Activated T-helper 2 cell treated with anti-CD3 and anti-CD28 coated beads, Interferon-gamma antibody, Interleukin-2, Interleukin-4, amounts not matched to agents 10 μg/mL and 5 μg/mL and 100 μg/mL, durations not matched to agents 14 hours and 24 hours and 36 hours (primary cell): Measurements from ENCODE around the gene RANBP3. TPM values are rescaled to one million over a fixed set of nuclear protein-coding genes. Genes with fewer than 3 reads are reported as not detected.

Experiments used
- DNase-seq: peaks from one replicate; pipeline ENCODE4 v3.0.0; 2021; ENCODE audit warnings: low spot score
- H3K27ac Mint-ChIP-seq: one replicate; pipeline ENCODE4 v1.8.0; 2021; ENCODE audit warnings: mixed read lengths
- H3K27me3 Mint-ChIP-seq: one replicate; pipeline ENCODE4 v1.8.0; 2021; ENCODE audit warnings: low read depth, mixed read lengths
- H3K36me3 Mint-ChIP-seq: one replicate; pipeline ENCODE4 v1.8.0; 2021; ENCODE audit warnings: low read depth, mixed read lengths
- H3K4me1 Mint-ChIP-seq: one replicate; pipeline ENCODE4 v1.8.0; 2021; ENCODE audit warnings: low read depth, mixed read lengths
- H3K4me3 Mint-ChIP-seq: one replicate; pipeline ENCODE4 v1.8.0; 2021; ENCODE audit warnings: low read depth, mild to moderate bottlenecking, moderate library complexity, mixed read lengths
- H3K9me3 Mint-ChIP-seq: one replicate; pipeline ENCODE4 v1.8.0; 2021; ENCODE audit warnings: mixed read lengths
- intact Hi-C: fragments of 100-400 bp; cut with micrococcal nuclease; formaldehyde crosslinking; loops from one replicate; pipeline ENCODE4 v1.15.1; 2023
- total RNA-seq: library from RNA; stranded (reverse); gene quantifications from 2 replicates; pipeline ENCODE4 v1.2.3, GENCODE V29; 2022

The RANBP3 gene
- total RNA-seq, 1 donor from 2014 or later = 98.2 TPM

GRCh38 chr19:6000228-6000847 lies 22.4 kb upstream of the RANBP3 start:
- intact Hi-C loops = no loop called here
- Mint-ChIP-seq H3K9me3 (peaks cover 3% of the 10 kb centered on the region), H3K4me3 (no peak overlapping the region), H3K36me3 (peaks cover 7% of the 10 kb centered on the region), H3K4me1 (no peaks in the 10 kb centered on the region), H3K27me3 (no peaks in the 10 kb centered on the region), H3K27ac (no peak overlapping the region)
- DNase-seq = no peak

GRCh38 chr19:5999693-6000092 lies 21.8 kb upstream of the RANBP3 start:
- intact Hi-C loops = no loop called here
- Mint-ChIP-seq H3K36me3 (peaks cover 7% of the 10 kb centered on the region), H3K4me1 (no peaks in the 10 kb centered on the region), H3K27ac (no peak overlapping the region), H3K9me3 (peaks cover 3% of the 10 kb centered on the region), H3K4me3 (no peak overlapping the region), H3K27me3 (no peaks in the 10 kb centered on the region)
- no peak for DNase-seq

- no peak overlapping the region for H3K27ac Mint-ChIP-seq
- H3K4me1 Mint-ChIP-seq = no peaks in the 10 kb centered on the region
- peaks cover 7% of the 10 kb centered on the region for H3K36me3 Mint-ChIP-seq
- no peak overlapping the region for H3K4me3 Mint-ChIP-seq
- no peaks in the 10 kb centered on the region for H3K27me3 Mint-ChIP-seq
- peaks cover 3% of the 10 kb centered on the region for H3K9me3 Mint-ChIP-seq
- DNase-seq = no peak
- intact Hi-C loops = no loop called here
Measured at GRCh38 chr19:5997371-5997770, 19.4 kb upstream of the RANBP3 start.

- DNase-seq = no peak
- Mint-ChIP-seq H3K9me3 (peaks cover 3% of the 10 kb centered on the region), H3K36me3 (peaks cover 7% of the 10 kb centered on the region), H3K27ac (no peak overlapping the region), H3K27me3 (no peaks in the 10 kb centered on the region), H3K4me3 (no peak overlapping the region), H3K4me1 (no peaks in the 10 kb centered on the region)
- intact Hi-C loops = no loop called here
Measured at GRCh38 chr19:5996623-5997320, 18.8 kb upstream of the RANBP3 start.

GRCh38 chr19:5996102-5996501 lies 18.2 kb upstream of the RANBP3 start:
- Mint-ChIP-seq H3K4me3 (no peak overlapping the region), H3K27ac (no peak overlapping the region), H3K9me3 (peaks cover 3% of the 10 kb centered on the region), H3K36me3 (peaks cover 7% of the 10 kb centered on the region), H3K4me1 (no peaks in the 10 kb centered on the region), H3K27me3 (no peaks in the 10 kb centered on the region)
- intact Hi-C loops = no loop called here
- DNase-seq = no peak

GRCh38 chr19:5995606-5996005 lies 17.7 kb upstream of the RANBP3 start:
- intact Hi-C loops = no loop called here
- H3K4me1 Mint-ChIP-seq = no peaks in the 10 kb centered on the region
- H3K4me3 Mint-ChIP-seq = no peak overlapping the region
- peaks cover 5% of the 10 kb centered on the region for H3K36me3 Mint-ChIP-seq
- H3K27me3 Mint-ChIP-seq = no peaks in the 10 kb centered on the region
- H3K27ac Mint-ChIP-seq = no peak overlapping the region
- peaks cover 2% of the 10 kb centered on the region for H3K9me3 Mint-ChIP-seq
- DNase-seq = no peak

GRCh38 chr19:5994405-5995165 lies 16.6 kb upstream of the RANBP3 start:
- peaks cover 2% of the 10 kb centered on the region for H3K4me1 Mint-ChIP-seq
- H3K36me3 Mint-ChIP-seq = peaks cover 3% of the 10 kb centered on the region
- H3K9me3 Mint-ChIP-seq = no peaks in the 10 kb centered on the region
- no peaks in the 10 kb centered on the region for H3K27me3 Mint-ChIP-seq
- no peak for DNase-seq
- no peak overlapping the region for H3K4me3 Mint-ChIP-seq
- intact Hi-C loops = no loop called here
- no peak overlapping the region for H3K27ac Mint-ChIP-seq

GRCh38 chr19:5993648-5994358 lies 15.9 kb upstream of the RANBP3 start:
- H3K9me3 Mint-ChIP-seq = no peaks in the 10 kb centered on the region
- DNase-seq = no peak
- no peaks in the 10 kb centered on the region for H3K36me3 Mint-ChIP-seq
- no peak overlapping the region for H3K4me3 Mint-ChIP-seq
- intact Hi-C loops = no loop called here
- H3K27me3 Mint-ChIP-seq = no peaks in the 10 kb centered on the region
- H3K27ac Mint-ChIP-seq = no peak overlapping the region
- peaks cover 2% of the 10 kb centered on the region for H3K4me1 Mint-ChIP-seq

- H3K27ac Mint-ChIP-seq = no peak overlapping the region
Measured at GRCh38 chr19:5993201-5993600, 15.3 kb upstream of the RANBP3 start.

GRCh38 chr19:5992756-5993155 lies 14.8 kb upstream of the RANBP3 start:
- intact Hi-C loops = no loop called here
- no peaks in the 10 kb centered on the region for H3K36me3 Mint-ChIP-seq

More at GRCh38 chr19:5993201-5993600, 15.3 kb upstream of the RANBP3 start:
- no peaks in the 10 kb centered on the region for H3K9me3 Mint-ChIP-seq
- H3K27me3 Mint-ChIP-seq = no peaks in the 10 kb centered on the region
- no peak overlapping the region for H3K4me3 Mint-ChIP-seq
- peaks cover 4% of the 10 kb centered on the region for H3K4me1 Mint-ChIP-seq
- no peak for DNase-seq
- intact Hi-C loops = no loop called here
- no peaks in the 10 kb centered on the region for H3K36me3 Mint-ChIP-seq

GRCh38 chr19:5991244-5991838 lies 13.4 kb upstream of the RANBP3 start:
- intact Hi-C loops = no loop called here
- DNase-seq = no peak
- no peaks in the 10 kb centered on the region for H3K27me3 Mint-ChIP-seq
- H3K27ac Mint-ChIP-seq = no peak overlapping the region
- H3K4me1 Mint-ChIP-seq = peaks cover 16% of the 10 kb centered on the region
- H3K36me3 Mint-ChIP-seq = no peaks in the 10 kb centered on the region
- no peak overlapping the region for H3K4me3 Mint-ChIP-seq
- H3K9me3 Mint-ChIP-seq = no peaks in the 10 kb centered on the region

More at GRCh38 chr19:5992756-5993155, 14.8 kb upstream of the RANBP3 start:
- no peak overlapping the region for H3K4me3 Mint-ChIP-seq
- H3K9me3 Mint-ChIP-seq = no peaks in the 10 kb centered on the region
- no peak overlapping the region for H3K27ac Mint-ChIP-seq
- peaks cover 6% of the 10 kb centered on the region for H3K4me1 Mint-ChIP-seq
- H3K27me3 Mint-ChIP-seq = no peaks in the 10 kb centered on the region
- DNase-seq = no peak

GRCh38 chr19:5990289-5990797 lies 12.4 kb upstream of the RANBP3 start:
- peak overlapping the region; percentile 70 for H3K27ac Mint-ChIP-seq
- peaks cover 17% of the 10 kb centered on the region for H3K4me1 Mint-ChIP-seq
- H3K36me3 Mint-ChIP-seq = no peaks in the 10 kb centered on the region
- peak overlapping the region; percentile 58 for H3K4me3 Mint-ChIP-seq
- H3K27me3 Mint-ChIP-seq = no peaks in the 10 kb centered on the region
- no peak for DNase-seq
- H3K9me3 Mint-ChIP-seq = no peaks in the 10 kb centered on the region
- intact Hi-C loops = no loop called here
